T-cell (primary cell): ENCODE measurements around the gene VPS50. TPM values are rescaled to one million over a fixed set of nuclear protein-coding genes. Genes with fewer than 3 reads are reported as not detected.

ENCODE experiments used
- ATAC-seq, 4 experiments: fragments of 200-7000 bp in 3 of 4; fragments of 150-1000 bp in 1 of 4; cut with Tn5 transposase; replicated peaks in 1 of 4; 1 replicate in 3 of 4; 2 replicates in 1 of 4; pipeline ENCODE4 v1.10.0; 2021; ENCODE audit warnings: moderate library complexity in 3 of 4, mild to moderate bottlenecking in 2 of 4, moderate number of reproducible peaks in 1 of 4
- CTCF ChIA-PET, 2 donors: fragments of 300-600 bp; sonication (Branson Sonifier 250); formaldehyde crosslinking; loops; one replicate each; lab custom pipeline; 2022; ENCODE audit warnings: antibody characterized with exemption in 2 of 2; lab: Charles Lee
- POLR2A ChIA-PET, 2 donors: fragments of 300-600 bp; sonication (Branson Sonifier 250); formaldehyde crosslinking; loops; one replicate each; lab custom pipeline; 2022; ENCODE audit warnings: antibody characterized with exemption in 2 of 2; lab: Charles Lee
- DNase-seq, 35 experiments: peaks; one replicate each; pipeline versions ENCODE4 v3.0.0 to v3.0.0-alpha.2; 2013 to 2023
- H3K27ac ChIP-seq: one replicate; pipeline ENCODE4 v1.5.1; 2013; ENCODE audit warnings: low read length
- H3K27me3 ChIP-seq, 2 experiments: replicated peaks in 1 of 2; 1 replicate in 1 of 2; 2 replicates in 1 of 2; pipeline versions ENCODE4 v1.6.1 to v1.7.0; 2013; ENCODE audit warnings: low read length in 1 of 2, mixed read lengths in 1 of 2; ENCODE audit not compliant: control insufficient read depth in 2 of 2, insufficient read depth in 2 of 2; ENCODE audit errors: extremely low read depth in 1 of 2
- H3K36me3 ChIP-seq, 2 donors: 1 replicate in 1 of 2; 2 replicates in 1 of 2; pipeline versions ENCODE4 v1.6.1 to v1.7.0; 2013; ENCODE audit warnings: low read length in 1 of 2; ENCODE audit not compliant: control insufficient read depth in 2 of 2, insufficient read depth in 1 of 2; ENCODE audit errors: extremely low read depth in 1 of 2
- H3K4me1 ChIP-seq, 2 experiments: 1 replicate in 1 of 2; 2 replicates in 1 of 2; pipeline versions ENCODE4 v1.6.1 to v1.7.0; 2013; ENCODE audit warnings: low read length in 2 of 2, mixed read lengths in 1 of 2; ENCODE audit not compliant: insufficient read depth in 2 of 2, control insufficient read depth in 1 of 2; ENCODE audit errors: extremely low read depth in 1 of 2
- H3K4me3 ChIP-seq, 2 donors: 1 replicate in 1 of 2; 2 replicates in 1 of 2; pipeline versions ENCODE4 v1.5.1 to v1.7.0; 2013; ENCODE audit warnings: mild to moderate bottlenecking in 2 of 2, low read length in 1 of 2, moderate library complexity in 1 of 2; ENCODE audit not compliant: control insufficient read depth in 1 of 2; ENCODE audit errors: extremely low read depth in 1 of 2
- H3K9me3 ChIP-seq: 2 replicates; pipeline ENCODE4 v1.7.0; 2013
- H3K27ac Mint-ChIP-seq, 2 donors: one replicate each; pipeline ENCODE4 v1.8.0; 2020 to 2021; ENCODE audit warnings: mild to moderate bottlenecking in 2 of 2, mixed read lengths in 2 of 2
- H3K27me3 Mint-ChIP-seq, 2 donors: one replicate each; pipeline ENCODE4 v1.8.0; 2021 to 2022; ENCODE audit warnings: mixed read lengths in 2 of 2
- H3K36me3 Mint-ChIP-seq: one replicate; pipeline ENCODE4 v1.8.0; 2021; ENCODE audit warnings: mixed read lengths
- H3K4me1 Mint-ChIP-seq, 3 donors: one replicate each; pipeline ENCODE4 v1.8.0; 2020 to 2022; ENCODE audit warnings: mixed read lengths in 3 of 3, mild to moderate bottlenecking in 1 of 3
- H3K4me3 Mint-ChIP-seq, 3 donors: one replicate each; pipeline ENCODE4 v1.8.0; 2020 to 2022; ENCODE audit warnings: mild to moderate bottlenecking in 3 of 3, mixed read lengths in 3 of 3, moderate library complexity in 3 of 3
- H3K9me3 Mint-ChIP-seq, 3 donors: one replicate each; pipeline ENCODE4 v1.8.0; 2020 to 2022; ENCODE audit warnings: mixed read lengths in 3 of 3
- WGBS: methylation state at CpG from one replicate; pipeline ENCODE4 v1.1.5; 2013; ENCODE audit warnings: missing lambda C conversion rate; ENCODE audit not compliant: insufficient coverage; 5-methylcytosine and 5-hydroxymethylcytosine counted together
- total RNA-seq, 35 experiments: library from RNA in 6 of 35; stranded (reverse) in 6 of 35; fragments of 120-200 nt in 1 of 35; gene quantifications; one replicate each; pipeline versions ENCODE4 v1.2.1 to v1.2.4 and lab custom pipeline; 2013 to 2026

Gene VPS50
- total RNA-seq, 5 donors from 2014 or later (not counting 1 experiment from before 2014, with no cell fraction given): 27.8 to 35.4 (median 31.1) TPM

DNA sequence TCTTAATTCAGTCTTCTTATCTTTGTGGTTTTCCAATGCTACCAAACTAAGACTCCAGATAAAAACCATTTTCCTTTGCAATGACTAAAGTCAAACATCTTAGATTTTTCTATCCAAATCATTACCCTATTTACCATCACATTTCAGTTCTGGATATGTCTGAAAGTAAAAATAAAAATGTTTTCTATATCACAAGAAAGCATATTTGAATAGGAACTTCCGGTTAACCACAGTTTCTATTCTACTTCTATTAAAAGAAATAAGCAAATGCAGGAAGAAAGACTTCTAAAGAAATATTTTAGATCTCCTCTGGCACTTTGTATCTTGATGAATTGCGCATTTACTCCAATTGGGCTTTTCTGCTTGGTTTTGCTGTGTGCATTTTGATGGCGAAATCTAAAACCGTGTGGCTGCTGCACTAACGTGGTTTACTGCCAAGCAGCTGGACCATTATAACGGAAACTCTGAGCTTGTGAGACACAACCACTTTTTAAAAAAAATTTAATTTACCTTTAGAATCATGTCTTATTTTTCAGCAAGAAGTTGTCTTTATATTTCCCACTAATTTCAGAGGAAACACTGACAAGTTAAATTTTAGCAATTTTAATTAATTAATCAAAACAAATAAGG, 146.1 kb downstream of the VPS50 start:
- Mint-ChIP-seq H3K9me3 (no peaks in the 10 kb centered on the region), H3K36me3 (no peaks in the 10 kb centered on the region), H3K4me1 (no peaks in the 10 kb centered on the region), H3K4me3 (no peak overlapping the region), H3K27me3 (peaks cover 8 to 17% of the 10 kb centered on the region in 2 donors), H3K27ac (no peak overlapping the region)
- no peaks in the 10 kb centered on the region for H3K9me3 ChIP-seq
- POLR2A ChIA-PET: interaction anchor here in 1 of 2 donors (0.5 kb wide), 1 partner anchor 49 kb away, joined by 3 read pairs; no protein-coding TSS in a partner anchor
- H3K4me3 ChIP-seq: no peak overlapping the region
- H3K4me1 ChIP-seq: no peaks in the 10 kb centered on the region
- H3K36me3 ChIP-seq: no peaks in the 10 kb centered on the region
- DNase-seq (no peak), ATAC-seq (no peak)
- H3K27ac ChIP-seq: no peak overlapping the region
- no peaks in the 10 kb centered on the region for H3K27me3 ChIP-seq
- WGBS: 72% methylated on average over 4 of the region's 6 CpGs
- CTCF ChIA-PET: interaction anchor here in 1 of 2 donors (1.3 kb wide), 1 partner anchor 13 kb away, joined by 7 read pairs; no protein-coding TSS in a partner anchor

GRCh38 chr7:93382362-93382761, 150.2 kb downstream of the VPS50 start:
- WGBS: no CpG with 5 or more reads among the region's 3 CpGs
- H3K4me3 ChIP-seq: no peak overlapping the region
- no peaks in the 10 kb centered on the region for H3K36me3 Mint-ChIP-seq
- H3K4me3 Mint-ChIP-seq: no peak overlapping the region
- DNase-seq (no peak), ATAC-seq (no peak)
- no peaks in the 10 kb centered on the region for H3K4me1 ChIP-seq
- H3K9me3 ChIP-seq: no peaks in the 10 kb centered on the region
- ChIA-PET POLR2A (no interaction called here), CTCF (no interaction called here)
- no peaks in the 10 kb centered on the region for H3K9me3 Mint-ChIP-seq
- H3K36me3 ChIP-seq: no peaks in the 10 kb centered on the region
- no peaks in the 10 kb centered on the region for H3K4me1 Mint-ChIP-seq
- no peak overlapping the region for H3K27ac Mint-ChIP-seq
- no peak overlapping the region for H3K27ac ChIP-seq
- H3K27me3 Mint-ChIP-seq: peaks cover 8 to 12% of the 10 kb centered on the region in 2 donors
- no peaks in the 10 kb centered on the region for H3K27me3 ChIP-seq

GRCh38 chr7:93390660-93391059, 158.5 kb downstream of the VPS50 start:
- ChIA-PET CTCF (interaction anchor here in 1 of 2 donors (1.3 kb wide), 1 partner anchor 13 kb away, joined by 7 read pairs; no protein-coding TSS in a partner anchor), POLR2A (no interaction called here)
- no peaks in the 10 kb centered on the region for H3K9me3 Mint-ChIP-seq
- ATAC-seq (no peak), DNase-seq (no peak)
- no peaks in the 10 kb centered on the region for H3K27me3 ChIP-seq
- no peak overlapping the region for H3K27ac ChIP-seq
- no peaks in the 10 kb centered on the region for H3K4me1 ChIP-seq
- no peaks in the 10 kb centered on the region for H3K36me3 ChIP-seq
- no peak overlapping the region for H3K27ac Mint-ChIP-seq
- peaks cover 4 to 12% of the 10 kb centered on the region in 2 donors for H3K27me3 Mint-ChIP-seq
- H3K9me3 ChIP-seq: no peaks in the 10 kb centered on the region
- H3K36me3 Mint-ChIP-seq: no peaks in the 10 kb centered on the region
- no peaks in the 10 kb centered on the region for H3K4me1 Mint-ChIP-seq
- no peak overlapping the region for H3K4me3 ChIP-seq
- 100% methylated on average over 3 of the region's 3 CpGs for WGBS
- no peak overlapping the region for H3K4me3 Mint-ChIP-seq

- Histone ChIP-seq H3K27ac (no peak overlapping the region), H3K36me3 (no peaks in the 10 kb centered on the region), H3K9me3 (no peaks in the 10 kb centered on the region), H3K4me1 (no peaks in the 10 kb centered on the region), H3K4me3 (no peak overlapping the region), H3K27me3 (peaks cover 0 to 3% of the 10 kb centered on the region in 2 experiments)
- no peak for DNase-seq
- H3K9me3 Mint-ChIP-seq: no peaks in the 10 kb centered on the region
- H3K4me1 Mint-ChIP-seq: no peaks in the 10 kb centered on the region
- H3K4me3 Mint-ChIP-seq: no peak overlapping the region
- ChIA-PET POLR2A (no interaction called here), CTCF (no interaction called here)
- no peak overlapping the region for H3K27ac Mint-ChIP-seq
- ATAC-seq: no peak
- WGBS: no CpG with 5 or more reads among the region's 1 CpG
- H3K27me3 Mint-ChIP-seq: peaks cover 4 to 6% of the 10 kb centered on the region in 2 donors
- H3K36me3 Mint-ChIP-seq: no peaks in the 10 kb centered on the region
These were observed 160.8 kb downstream of the VPS50 start for GRCh38 chr7:93392984-93393383.

DNA sequence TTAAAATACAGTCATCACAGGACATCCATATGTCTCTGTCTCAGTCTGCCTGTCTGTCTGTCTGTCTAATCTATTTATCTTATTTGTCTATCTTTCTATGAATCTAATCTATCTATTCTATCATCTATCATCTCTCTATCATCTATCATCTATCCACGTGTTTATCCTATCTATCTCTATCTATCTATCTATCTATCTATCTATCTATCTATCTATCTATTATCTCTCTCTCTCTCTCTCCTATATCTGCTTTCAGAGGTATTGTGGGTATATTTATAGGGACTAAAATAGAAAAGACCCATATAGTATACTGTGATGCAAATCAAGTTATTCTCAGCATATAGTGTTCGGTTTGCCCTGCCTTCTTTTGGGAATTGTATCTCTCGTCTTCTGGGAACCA, 167.5 kb downstream of the VPS50 start:
- 77% methylated on average over 2 of the region's 3 CpGs for WGBS
- ATAC-seq (no peak), DNase-seq (no peak)
- H3K4me3 ChIP-seq: no peak overlapping the region
- Mint-ChIP-seq H3K9me3 (no peaks in the 10 kb centered on the region), H3K27me3 (peaks cover 5 to 8% of the 10 kb centered on the region in 2 donors), H3K36me3 (no peaks in the 10 kb centered on the region), H3K4me1 (no peaks in the 10 kb centered on the region), H3K4me3 (no peak overlapping the region), H3K27ac (no peak overlapping the region)
- H3K27me3 ChIP-seq: peaks cover 0 to 3% of the 10 kb centered on the region in 2 experiments
- no peaks in the 10 kb centered on the region for H3K36me3 ChIP-seq
- no peak overlapping the region for H3K27ac ChIP-seq
- no peaks in the 10 kb centered on the region for H3K9me3 ChIP-seq
- H3K4me1 ChIP-seq: no peaks in the 10 kb centered on the region
- POLR2A ChIA-PET: no interaction called here
- CTCF ChIA-PET: no interaction called here

- H3K27ac ChIP-seq: no peak overlapping the region
- H3K27me3 Mint-ChIP-seq: peaks cover 3 to 4% of the 10 kb centered on the region in 2 donors
- no peaks in the 10 kb centered on the region for H3K4me1 ChIP-seq
- WGBS: no CpG with 5 or more reads among the region's 5 CpGs
- POLR2A ChIA-PET: no interaction called here
- no peaks in the 10 kb centered on the region for H3K36me3 ChIP-seq
- ATAC-seq: no peak
- H3K4me1 Mint-ChIP-seq: no peaks in the 10 kb centered on the region
- CTCF ChIA-PET: no interaction called here
- H3K27me3 ChIP-seq: peaks cover 0 to 2% of the 10 kb centered on the region in 2 experiments
- no peaks in the 10 kb centered on the region for H3K36me3 Mint-ChIP-seq
- H3K9me3 ChIP-seq: peaks cover 2% of the 10 kb centered on the region
- H3K4me3 Mint-ChIP-seq: no peak overlapping the region
- no peak for DNase-seq
- no peak overlapping the region for H3K4me3 ChIP-seq
- H3K27ac Mint-ChIP-seq: no peak overlapping the region
- H3K9me3 Mint-ChIP-seq: peaks cover 5 to 19% (median 7%) of the 10 kb centered on the region in 3 donors
These were observed 170.8 kb downstream of the VPS50 start for GRCh38 chr7:93402944-93403343.
